ENCODE results near the gene KLHDC7A.

The KLHDC7A gene

GRCh38 chr1:18473195-18473815, 7.4 kb upstream of the KLHDC7A start:
- DNase-seq = no peak

- DNase-seq = no peak
These were observed 6.1 kb upstream of the KLHDC7A start for GRCh38 chr1:18474559-18475175.

GRCh38 chr1:18475234-18475905, 5.4 kb upstream of the KLHDC7A start:
- no peak for DNase-seq

- DNase-seq = no peak
These were observed 1.3 kb upstream of the KLHDC7A start for GRCh38 chr1:18479454-18479853.

DNA sequence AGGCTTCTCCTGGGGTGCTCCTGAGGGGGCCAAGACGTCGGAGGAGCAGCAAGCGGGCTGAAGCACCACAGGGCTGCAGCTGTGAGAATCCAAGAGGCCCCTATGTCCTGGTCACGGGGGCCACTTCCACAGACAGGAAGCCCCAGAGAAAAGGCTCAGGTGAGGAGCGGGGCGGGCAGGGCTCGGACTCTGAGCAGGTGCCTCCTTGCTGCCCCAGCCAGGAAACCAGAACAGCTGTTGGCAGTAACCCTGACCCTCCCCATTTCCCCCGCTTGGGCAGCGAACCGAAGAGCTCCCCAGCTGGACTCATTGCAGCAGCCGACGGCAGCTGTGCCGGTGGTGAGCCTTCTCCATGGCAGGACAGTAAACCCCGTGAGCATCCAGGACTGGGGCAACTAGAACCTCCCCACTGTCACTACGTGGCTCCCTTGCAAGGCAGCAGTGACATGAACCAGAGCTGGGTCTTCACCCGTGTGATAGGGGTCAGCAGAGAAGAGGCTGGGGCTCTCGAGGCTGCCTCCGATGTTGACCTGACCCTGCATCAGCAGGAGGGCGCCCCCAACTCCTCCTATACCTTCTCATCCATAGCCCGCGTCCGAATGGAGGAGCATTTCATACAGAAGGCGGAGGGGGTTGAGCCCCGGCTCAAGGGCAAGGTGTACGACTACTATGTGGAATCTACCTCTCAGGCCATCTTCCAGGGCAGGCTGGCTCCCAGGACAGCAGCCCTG, 625 bp downstream of the KLHDC7A start:
- DNase-seq = no peak

- DNase-seq = no peak
These were observed 1.4 kb downstream of the KLHDC7A start for GRCh38 chr1:18481921-18482701.

GRCh38 chr1:18482721-18483425, 2.1 kb downstream of the KLHDC7A start:
- no peak for DNase-seq

GRCh38 chr1:18484276-18484675, 3.5 kb downstream of the KLHDC7A start:
- DNase-seq = no peak

DNA sequence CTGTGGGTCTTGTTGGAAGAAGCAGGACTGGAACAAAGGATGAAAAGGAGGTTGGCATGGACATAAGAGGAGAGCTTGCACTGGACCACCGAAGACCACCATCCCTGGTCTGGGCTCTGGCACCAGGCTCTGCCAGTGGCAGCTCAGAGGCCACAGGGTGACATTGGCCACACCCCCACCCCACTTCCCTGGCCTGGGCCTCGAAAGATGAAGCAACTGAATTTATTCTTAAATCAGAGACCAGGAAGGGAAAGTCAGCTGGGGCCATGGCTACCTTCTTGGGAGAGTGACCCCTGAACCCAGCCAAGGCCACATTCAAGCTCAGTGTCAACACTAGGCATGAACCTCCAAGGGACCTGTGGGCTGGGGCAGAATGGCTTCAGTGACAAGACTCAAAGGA, 4.0 kb downstream of the KLHDC7A start:
- DNase-seq = no peak

- DNase-seq = no peak
These were observed 4.5 kb downstream of the KLHDC7A start for GRCh38 chr1:18485227-18485626.

DNA sequence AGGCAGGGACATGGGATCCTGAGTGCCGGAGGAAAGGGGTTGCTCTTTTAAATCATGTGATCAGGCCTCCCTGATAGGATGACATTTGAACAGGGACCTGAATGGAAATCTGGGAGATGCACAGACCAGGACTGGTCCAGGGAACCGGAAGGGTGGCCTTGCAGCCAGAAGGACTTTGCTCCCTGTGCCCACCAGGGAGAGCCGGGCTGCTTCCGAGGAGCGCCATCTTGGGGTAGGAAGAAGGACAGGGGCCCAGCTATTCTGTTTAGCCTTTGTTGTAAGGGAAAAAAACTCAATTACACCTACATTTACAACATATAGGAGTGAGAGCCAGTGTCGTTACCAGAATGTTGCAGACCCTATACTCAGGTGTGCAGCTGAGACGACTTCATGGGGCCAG, 5.5 kb downstream of the KLHDC7A start:
- no peak for DNase-seq

GRCh38 chr1:18489417-18490143, 8.8 kb downstream of the KLHDC7A start:
- no peak for DNase-seq

DNA sequence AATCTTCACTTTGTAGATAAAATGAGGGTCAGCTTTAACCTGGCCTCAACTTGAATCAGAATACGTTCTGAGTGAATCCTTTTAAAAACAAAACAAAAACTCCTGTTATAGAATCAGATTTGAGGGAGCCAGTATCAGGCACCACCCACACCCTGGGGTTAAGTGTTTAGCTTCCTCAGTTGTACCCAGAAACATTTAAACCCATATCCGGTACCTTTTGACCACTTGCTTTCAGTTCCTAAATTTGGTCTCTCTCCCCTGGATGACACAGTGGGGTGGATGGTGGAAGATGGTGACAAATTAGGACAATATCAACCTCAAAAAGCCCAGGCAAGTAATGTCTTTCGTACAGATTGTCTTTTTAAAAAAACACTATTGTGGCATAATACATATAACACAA, 10.4 kb downstream of the KLHDC7A start:
- no peak for DNase-seq

DNA sequence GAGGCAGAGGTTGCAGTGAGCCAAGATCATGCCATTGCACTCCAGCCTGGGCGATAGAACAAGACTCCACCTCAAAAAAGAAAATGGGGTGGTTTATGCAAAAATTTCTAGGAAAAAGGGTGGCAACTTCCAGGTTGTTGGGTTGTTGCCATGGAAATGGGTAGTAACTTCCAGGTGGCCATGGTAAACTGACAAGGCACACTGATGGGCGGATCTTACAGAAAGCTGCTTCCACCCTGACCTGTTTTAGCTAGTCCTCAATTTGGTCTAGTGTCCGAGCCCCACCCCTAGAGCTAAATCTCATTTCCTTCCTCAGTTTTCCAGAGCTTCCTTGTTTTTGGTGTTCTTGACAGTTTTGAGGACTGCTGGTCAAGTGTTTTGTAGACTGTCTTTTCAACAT, 13.6 kb downstream of the KLHDC7A start:
- DNase-seq = no peak

DNA sequence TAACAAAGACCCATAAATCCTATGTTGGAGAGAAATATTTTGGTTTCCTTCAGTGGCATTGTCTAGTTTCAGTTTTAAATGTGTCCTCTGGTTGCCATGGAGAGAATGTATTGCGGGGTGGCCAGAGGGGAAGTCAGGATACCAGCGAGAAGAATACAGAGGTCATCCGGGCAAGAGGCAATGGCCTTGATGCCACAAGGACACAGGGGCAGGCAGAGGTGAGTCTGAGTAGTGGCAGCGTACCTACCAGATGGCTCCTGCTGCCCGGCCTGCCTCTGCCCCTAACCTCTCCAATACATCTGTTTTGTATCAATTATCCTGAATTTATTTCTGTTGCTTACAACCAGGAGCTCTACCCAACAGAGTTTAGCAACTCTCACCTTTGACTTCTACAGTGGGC, 14.9 kb downstream of the KLHDC7A start:
- DNase-seq = no peak

- no peak for DNase-seq
These were observed 15.3 kb downstream of the KLHDC7A start for GRCh38 chr1:18496056-18496455.

GRCh38 chr1:18496497-18497235, 15.9 kb downstream of the KLHDC7A start:
- no peak for DNase-seq

DNA sequence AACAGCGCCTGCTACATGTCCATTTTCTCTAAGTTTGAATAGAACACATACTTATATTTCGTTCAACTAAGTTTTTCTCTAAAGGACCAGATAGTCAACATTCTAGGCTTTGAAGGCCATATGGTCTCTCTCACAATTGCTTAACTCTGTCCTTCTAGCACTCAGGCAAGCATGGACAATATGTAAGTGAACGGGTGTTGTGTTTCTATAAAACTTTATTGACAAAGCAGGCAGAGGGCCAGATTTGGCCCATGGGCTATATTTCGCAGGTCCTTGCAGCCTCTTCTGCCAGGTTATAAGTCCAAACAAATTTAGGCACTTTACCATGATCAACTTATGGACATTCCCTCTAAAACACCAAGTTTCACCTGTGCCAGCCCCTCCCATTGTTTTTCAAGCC, 21.1 kb downstream of the KLHDC7A start:
- DNase-seq = no peak

DNA sequence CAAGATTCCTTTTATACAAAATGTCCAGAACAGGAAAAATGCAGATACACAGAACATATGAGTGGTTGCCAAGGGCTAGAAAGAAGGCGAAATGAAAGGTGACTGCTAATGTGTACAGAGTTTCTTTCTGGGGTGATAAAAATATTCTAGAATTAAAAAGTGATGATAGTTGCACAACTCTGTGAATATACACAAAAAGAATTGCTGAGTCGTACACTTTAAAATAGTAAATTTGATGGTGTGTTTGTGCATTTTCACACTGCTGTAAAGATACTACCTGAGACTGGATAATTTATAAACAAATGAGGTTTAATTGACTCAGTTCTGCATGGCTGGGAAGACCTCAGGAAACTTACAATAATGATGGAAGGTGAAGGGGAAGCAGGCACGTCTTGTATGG, 23.9 kb downstream of the KLHDC7A start:
- DNase-seq = no peak

GRCh38 chr1:18505666-18506065, 24.9 kb downstream of the KLHDC7A start:
- no peak for DNase-seq

GRCh38 chr1:18508084-18508483, 27.4 kb downstream of the KLHDC7A start:
- no peak for DNase-seq
